Thoracic aorta (tissue), 2 donors: ENCODE results near the gene ZNF33B. TPM values are rescaled to one million over a fixed set of nuclear protein-coding genes. Genes with fewer than 3 reads are reported as not detected.

Experiments
- ATAC-seq: fragments of 150-250 bp; one replicate; pipeline ENCODE4 v1.8.0; 2017; ENCODE audit warnings: low read depth; ENCODE audit not compliant: insufficient number of reproducible peaks, low FRiP score
- DNase-seq: peaks from one replicate; pipeline ENCODE4 v3.0.0-alpha.2; 2020; ENCODE audit warnings: low spot score
- H3K27ac ChIP-seq, 2 donors: fragments of 200-600 bp; sonication (generic); 1 replicate in 1 of 2; 2 replicates in 1 of 2; pipeline ENCODE4 v1.5.1; 2016; ENCODE audit warnings: mild to moderate bottlenecking in 2 of 2, moderate library complexity in 2 of 2
- H3K27me3 ChIP-seq: fragments of 200-600 bp; sonication (generic); replicated peaks from 2 replicates; pipeline ENCODE4 v1.6.0; 2016; ENCODE audit warnings: mild to moderate bottlenecking; ENCODE audit not compliant: insufficient read depth
- H3K36me3 ChIP-seq: fragments of 200-600 bp; sonication (generic); one replicate; pipeline ENCODE4 v1.5.1; 2016
- H3K4me1 ChIP-seq, 2 donors: fragments of 200-600 bp; sonication (generic); 1 replicate in 1 of 2; 2 replicates in 1 of 2; pipeline versions ENCODE4 v1.5.1 to v1.6.0; 2016; ENCODE audit warnings: low read depth in 2 of 2, mild to moderate bottlenecking in 1 of 2; ENCODE audit not compliant: control insufficient read depth in 1 of 2
- H3K4me3 ChIP-seq: fragments of 200-600 bp; sonication (generic); 2 replicates; pipeline ENCODE4 v1.5.1; 2016; ENCODE audit warnings: mild to moderate bottlenecking
- H3K9me3 ChIP-seq: fragments of 200-600 bp; sonication (generic); 2 replicates; pipeline ENCODE4 v1.5.1; 2016
- CTCF ChIP-seq: fragments of 200-600 bp; sonication (generic); IDR thresholded peaks from one replicate; pipeline ENCODE4 v1.5.1; 2019; ENCODE audit warnings: antibody characterized with exemption
- total RNA-seq, 2 donors: library from RNA; depleted of rRNA; stranded (reverse); fragments of >200 nt; gene quantifications; one replicate each; pipeline versions ENCODE4 v1.1.0 to v1.2.3, GENCODE V29; 2016

ZNF33B gene
- total RNA-seq, 2 donors from 2014 or later = 5.6 to 12.1 TPM

- H3K27ac ChIP-seq = no peak overlapping the region
- ATAC-seq (no peak), DNase-seq (no peak)
- no peak for TF ChIP-seq CTCF
- H3K9me3 ChIP-seq = no peaks in the 10 kb centered on the region
- no peaks in the 10 kb centered on the region for H3K27me3 ChIP-seq
- H3K4me1 ChIP-seq = no peaks in the 10 kb centered on the region
- no peak overlapping the region for H3K4me3 ChIP-seq
- no peaks in the 10 kb centered on the region for H3K36me3 ChIP-seq
These were observed 14.5 kb upstream of the ZNF33B start for GRCh38 chr10:42652858-42653257.

- H3K4me3 ChIP-seq = no peak overlapping the region
- no peak overlapping the region for H3K27ac ChIP-seq
- no peak for DNase-seq
- H3K9me3 ChIP-seq = no peaks in the 10 kb centered on the region
- no peak for TF ChIP-seq CTCF
- H3K27me3 ChIP-seq = no peaks in the 10 kb centered on the region
- no peaks in the 10 kb centered on the region for H3K36me3 ChIP-seq
- no peak for ATAC-seq
- H3K4me1 ChIP-seq = no peaks in the 10 kb centered on the region
These were observed 12.0 kb upstream of the ZNF33B start for GRCh38 chr10:42650374-42650773.

- Histone ChIP-seq H3K36me3 (no peaks in the 10 kb centered on the region), H3K4me3 (no peak overlapping the region), H3K27me3 (no peaks in the 10 kb centered on the region), H3K9me3 (no peaks in the 10 kb centered on the region), H3K27ac (no peak overlapping the region), H3K4me1 (no peaks in the 10 kb centered on the region)
- no peak for ATAC-seq
- TF ChIP-seq CTCF = no peak
- DNase-seq = no peak
These were observed 10.1 kb upstream of the ZNF33B start for GRCh38 chr10:42648512-42648911.

- H3K4me1 ChIP-seq = no peaks in the 10 kb centered on the region
- H3K4me3 ChIP-seq = no peak overlapping the region
- ATAC-seq = no peak
- no peaks in the 10 kb centered on the region for H3K36me3 ChIP-seq
- TF ChIP-seq CTCF = no peak
- H3K27ac ChIP-seq = no peak overlapping the region
- DNase-seq = no peak
- H3K9me3 ChIP-seq = no peaks in the 10 kb centered on the region
- H3K27me3 ChIP-seq = no peaks in the 10 kb centered on the region
These were observed 8.6 kb upstream of the ZNF33B start for GRCh38 chr10:42646687-42647640.

GRCh38 chr10:42646214-42646613, 7.8 kb upstream of the ZNF33B start:
- H3K4me1 ChIP-seq = no peaks in the 10 kb centered on the region
- no peaks in the 10 kb centered on the region for H3K36me3 ChIP-seq
- H3K27me3 ChIP-seq = no peaks in the 10 kb centered on the region
- TF ChIP-seq CTCF = no peak
- no peaks in the 10 kb centered on the region for H3K9me3 ChIP-seq
- DNase-seq (no peak), ATAC-seq (no peak)
- no peak overlapping the region for H3K27ac ChIP-seq
- no peak overlapping the region for H3K4me3 ChIP-seq
